Esophagus squamous epithelium (tissue), 4 donors: ENCODE results near the gene PDCD1LG2.

Source experiments
- POLR2A ChIP-seq, 4 donors: fragments of 450-650 bp; IDR thresholded peaks; one replicate each; pipeline ENCODE4 v1.6.1; 2017; ENCODE audit warnings: antibody characterized with exemption in 4 of 4, mild to moderate bottlenecking in 4 of 4, moderate library complexity in 3 of 4
- TF ChIP-seq, protein P1 (sequence below), 6 experiments: fragments of 450-650 bp in 4 of 6; fragments of 200-600 bp in 2 of 6; sonication (generic) in 2 of 6; IDR thresholded peaks; one replicate each; pipeline ENCODE4 v1.5.1; 2016 to 2019; ENCODE audit warnings: antibody characterized with exemption in 6 of 6, mild to moderate bottlenecking in 4 of 6, moderate library complexity in 4 of 6

DNA sequence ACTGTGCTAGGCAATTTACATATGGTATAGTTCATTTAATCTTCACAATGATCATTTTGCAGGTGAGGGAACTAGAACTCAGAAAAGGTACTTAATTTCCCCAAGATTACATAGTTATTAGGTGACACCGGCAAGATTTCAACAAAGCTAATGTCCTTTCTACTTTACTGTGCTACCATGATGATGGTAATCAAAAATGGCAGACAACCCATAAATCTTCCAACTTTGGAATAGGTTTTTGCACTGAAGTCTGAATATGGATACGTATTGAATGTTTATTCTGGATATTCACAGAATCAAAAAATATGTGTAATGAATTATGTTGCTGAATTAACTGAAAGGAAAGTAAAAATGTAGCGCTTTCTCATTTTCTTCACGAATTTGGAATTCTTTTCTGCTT, 13.8 kb downstream of the PDCD1LG2 start:
- TF ChIP-seq, protein P1, sequence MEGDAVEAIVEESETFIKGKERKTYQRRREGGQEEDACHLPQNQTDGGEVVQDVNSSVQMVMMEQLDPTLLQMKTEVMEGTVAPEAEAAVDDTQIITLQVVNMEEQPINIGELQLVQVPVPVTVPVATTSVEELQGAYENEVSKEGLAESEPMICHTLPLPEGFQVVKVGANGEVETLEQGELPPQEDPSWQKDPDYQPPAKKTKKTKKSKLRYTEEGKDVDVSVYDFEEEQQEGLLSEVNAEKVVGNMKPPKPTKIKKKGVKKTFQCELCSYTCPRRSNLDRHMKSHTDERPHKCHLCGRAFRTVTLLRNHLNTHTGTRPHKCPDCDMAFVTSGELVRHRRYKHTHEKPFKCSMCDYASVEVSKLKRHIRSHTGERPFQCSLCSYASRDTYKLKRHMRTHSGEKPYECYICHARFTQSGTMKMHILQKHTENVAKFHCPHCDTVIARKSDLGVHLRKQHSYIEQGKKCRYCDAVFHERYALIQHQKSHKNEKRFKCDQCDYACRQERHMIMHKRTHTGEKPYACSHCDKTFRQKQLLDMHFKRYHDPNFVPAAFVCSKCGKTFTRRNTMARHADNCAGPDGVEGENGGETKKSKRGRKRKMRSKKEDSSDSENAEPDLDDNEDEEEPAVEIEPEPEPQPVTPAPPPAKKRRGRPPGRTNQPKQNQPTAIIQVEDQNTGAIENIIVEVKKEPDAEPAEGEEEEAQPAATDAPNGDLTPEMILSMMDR (IDR thresholded peaks at IDR 0.05), result no peak
- TF ChIP-seq POLR2A (IDR thresholded peaks at IDR 0.05), result no peak
